GM10266 (cell line): ENCODE measurements around the gene ZNF148.

ENCODE experiments used
- DNase-seq: peaks from one replicate; pipeline ENCODE4 v3.0.0; 2012; ENCODE audit errors: extremely low spot score
- CTCF ChIP-seq: IDR thresholded peaks from 2 replicates; pipeline ENCODE4 v1.5.1; 2012; ENCODE audit warnings: mild to moderate bottlenecking, low read depth; ENCODE audit not compliant: control insufficient read depth, insufficient read depth; ENCODE audit errors: missing control alignments

ZNF148 gene

GRCh38 chr3:125232401-125232800 lies 142.7 kb downstream of the ZNF148 start:
- DNase-seq, result no peak
- no peak for TF ChIP-seq CTCF

GRCh38 chr3:125231895-125232294 lies 143.2 kb downstream of the ZNF148 start:
- DNase-seq, result no peak
- no peak for TF ChIP-seq CTCF

- no peak for TF ChIP-seq CTCF
- DNase-seq, result no peak
Measured at GRCh38 chr3:125229707-125230106, 145.4 kb downstream of the ZNF148 start.

GRCh38 chr3:125229168-125229567 lies 146.0 kb downstream of the ZNF148 start:
- DNase-seq, result no peak
- TF ChIP-seq CTCF, result no peak

- DNase-seq, result no peak
- TF ChIP-seq CTCF, result no peak
Measured at GRCh38 chr3:125221831-125222230, 153.3 kb downstream of the ZNF148 start.

GRCh38 chr3:125220727-125221429 lies 154.2 kb downstream of the ZNF148 start:
- TF ChIP-seq CTCF, result no peak
- no peak for DNase-seq

GRCh38 chr3:125220183-125220582 lies 154.9 kb downstream of the ZNF148 start:
- TF ChIP-seq CTCF, result no peak
- no peak for DNase-seq
